OCI-LY3 (cell line): ENCODE measurements around the gene SRGAP1.

Experiments
- H2AFZ ChIP-seq: fragments of 200-600, 300-600 bp; shearing (Covaris generic); 2 replicates; pipeline ENCODE4 v1.6.0; 2014; ENCODE audit warnings: antibody characterized with exemption, low read depth, low read length
- H3K27ac ChIP-seq: fragments of 200-600, 300-600 bp; sonication (generic); 2 replicates; pipeline ENCODE4 v1.5.1; 2014; ENCODE audit warnings: mild to moderate bottlenecking, low read length, moderate library complexity, mixed read lengths
- H3K27me3 ChIP-seq: fragments of 200-600, 300-600 bp; sonication (generic); 2 replicates; pipeline ENCODE4 v1.6.1; 2014; ENCODE audit warnings: low read depth, low read length, mixed read lengths
- H3K36me3 ChIP-seq: fragments of 200-600, 300-600 bp; sonication (generic); replicated peaks from 2 replicates; pipeline ENCODE3; 2014; ENCODE audit warnings: low read depth, low read length, mixed read lengths
- H3K4me1 ChIP-seq: fragments of 300-600, 200-600 bp; sonication (generic); 2 replicates; pipeline ENCODE4 v1.6.1; 2014; ENCODE audit warnings: low read length, mixed read lengths
- H3K4me2 ChIP-seq: fragments of 200-600, 300-600 bp; sonication (generic); 2 replicates; pipeline ENCODE4 v1.6.1; 2014; ENCODE audit warnings: low read length, mixed read lengths
- H3K4me3 ChIP-seq: fragments of 300-600, 200-600 bp; sonication (generic); 2 replicates; pipeline ENCODE4 v1.5.1; 2014; ENCODE audit warnings: antibody characterized with exemption, mild to moderate bottlenecking, low read length, moderate library complexity
- H3K79me2 ChIP-seq: fragments of 300-600, 200-600 bp; shearing (Covaris generic); 2 replicates; pipeline ENCODE4 v1.6.1; 2014; ENCODE audit warnings: mild to moderate bottlenecking, low read length, mixed read lengths
- H3K9ac ChIP-seq: fragments of 300-600, 200-600 bp; shearing (Covaris generic); 2 replicates; pipeline ENCODE4 v1.6.0; 2014; ENCODE audit warnings: mild to moderate bottlenecking, low read length, moderate library complexity
- H3K9me3 ChIP-seq: fragments of 200-600, 300-600 bp; shearing (Covaris generic); 2 replicates; pipeline ENCODE4 v1.6.1; 2014; ENCODE audit warnings: low read length, mixed read lengths; ENCODE audit not compliant: insufficient read depth
- H4K20me1 ChIP-seq: fragments of 200-600, 300-600 bp; sonication (generic); 2 replicates; pipeline ENCODE4 v1.6.1; 2016; ENCODE audit warnings: low read length, mixed read lengths; ENCODE audit not compliant: insufficient read depth
- EZH2phosphoT487 ChIP-seq: fragments of 200-600 bp; shearing (Covaris generic); IDR thresholded peaks from 2 replicates; pipeline ENCODE4 v1.6.1; 2018; ENCODE audit warnings: antibody characterized with exemption, mixed run types, low read depth
- TF ChIP-seq, protein P1 (sequence below): fragments of 200-600, 300-600 bp; sonication (generic); IDR thresholded peaks from 2 replicates; pipeline ENCODE4 v1.5.1; 2014; ENCODE audit warnings: antibody characterized with exemption, low read length, low read depth

Gene SRGAP1

GRCh38 chr12:64007853-64008252 is 163.4 kb downstream of the SRGAP1 start:
- Histone ChIP-seq H3K9ac (no peak overlapping the region), H3K36me3 (peaks cover 18% of the 10 kb centered on the region), H3K4me1 (peaks cover 46% of the 10 kb centered on the region), H3K27me3 (no peaks in the 10 kb centered on the region), H3K79me2 (no peaks in the 10 kb centered on the region), H4K20me1 (no peaks in the 10 kb centered on the region), H3K27ac (peak overlapping the region; percentile 98), H3K9me3 (peaks cover 7% of the 10 kb centered on the region), H3K4me3 (no peak overlapping the region), H2AFZ (no peak overlapping the region), H3K4me2 (peak overlapping the region; percentile 69)
- TF ChIP-seq EZH2phosphoT487: no peak
- TF ChIP-seq, protein P1, sequence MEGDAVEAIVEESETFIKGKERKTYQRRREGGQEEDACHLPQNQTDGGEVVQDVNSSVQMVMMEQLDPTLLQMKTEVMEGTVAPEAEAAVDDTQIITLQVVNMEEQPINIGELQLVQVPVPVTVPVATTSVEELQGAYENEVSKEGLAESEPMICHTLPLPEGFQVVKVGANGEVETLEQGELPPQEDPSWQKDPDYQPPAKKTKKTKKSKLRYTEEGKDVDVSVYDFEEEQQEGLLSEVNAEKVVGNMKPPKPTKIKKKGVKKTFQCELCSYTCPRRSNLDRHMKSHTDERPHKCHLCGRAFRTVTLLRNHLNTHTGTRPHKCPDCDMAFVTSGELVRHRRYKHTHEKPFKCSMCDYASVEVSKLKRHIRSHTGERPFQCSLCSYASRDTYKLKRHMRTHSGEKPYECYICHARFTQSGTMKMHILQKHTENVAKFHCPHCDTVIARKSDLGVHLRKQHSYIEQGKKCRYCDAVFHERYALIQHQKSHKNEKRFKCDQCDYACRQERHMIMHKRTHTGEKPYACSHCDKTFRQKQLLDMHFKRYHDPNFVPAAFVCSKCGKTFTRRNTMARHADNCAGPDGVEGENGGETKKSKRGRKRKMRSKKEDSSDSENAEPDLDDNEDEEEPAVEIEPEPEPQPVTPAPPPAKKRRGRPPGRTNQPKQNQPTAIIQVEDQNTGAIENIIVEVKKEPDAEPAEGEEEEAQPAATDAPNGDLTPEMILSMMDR: no peak

GRCh38 chr12:64008596-64008995 is 164.1 kb downstream of the SRGAP1 start:
- peak overlapping the region; percentile 51 for H3K4me3 ChIP-seq

DNA sequence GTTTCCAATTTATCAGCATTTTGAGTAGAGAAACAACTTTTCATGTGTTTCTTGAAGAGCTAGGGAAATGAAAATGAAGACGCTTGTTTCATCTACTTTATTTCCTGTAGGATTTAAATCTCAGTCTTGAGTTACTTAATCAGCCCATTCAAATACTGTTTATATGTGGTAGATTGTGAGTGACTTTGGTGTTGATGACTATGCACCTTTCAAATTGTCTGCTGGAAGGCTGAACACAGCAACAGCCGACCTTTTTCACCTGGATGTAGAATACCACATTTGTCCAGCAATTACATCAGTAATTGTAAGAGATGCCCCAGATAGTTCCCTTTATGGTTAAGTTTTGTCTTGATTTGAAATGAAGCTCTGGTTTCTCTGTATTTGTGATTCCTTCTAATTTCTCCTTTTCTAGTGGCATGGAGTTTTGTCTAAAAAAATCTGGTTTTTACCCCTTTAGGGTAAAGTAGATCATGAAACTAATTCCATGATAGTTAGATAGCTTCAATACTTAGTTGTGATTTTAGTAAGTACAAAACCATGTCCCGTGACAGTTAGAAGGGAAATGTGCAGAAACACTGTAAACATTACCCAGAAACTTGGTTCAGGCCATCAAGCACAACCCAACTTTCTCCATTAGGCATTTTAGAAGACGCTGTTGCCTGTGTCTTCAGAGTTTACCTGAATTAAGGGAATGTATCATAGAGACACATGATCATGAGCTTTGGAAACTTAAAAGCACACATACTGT is 165.0 kb downstream of the SRGAP1 start:
- Histone ChIP-seq H2AFZ (peak overlapping the region; percentile 23; the same call in 1 of the 2 replicates), H3K4me3 (peak overlapping the region; percentile 51), H3K27me3 (no peaks in the 10 kb centered on the region), H3K27ac (peak overlapping the region; percentile 98), H3K9me3 (no peaks in the 10 kb centered on the region; the same call in 1 of the 2 replicates), H4K20me1 (no peaks in the 10 kb centered on the region), H3K4me2 (peak overlapping the region; percentile 69), H3K79me2 (no peaks in the 10 kb centered on the region), H3K9ac (peak overlapping the region; percentile 70), H3K36me3 (peaks cover 14% of the 10 kb centered on the region), H3K4me1 (peaks cover 46% of the 10 kb centered on the region)
- TF ChIP-seq EZH2phosphoT487: no peak
- TF ChIP-seq, protein P1: no peak

More at GRCh38 chr12:64008596-64008995, 164.1 kb downstream of the SRGAP1 start:
- peaks cover 18% of the 10 kb centered on the region for H3K36me3 ChIP-seq
- H3K27ac ChIP-seq: peak overlapping the region; percentile 98
- peak overlapping the region; percentile 69 for H3K4me2 ChIP-seq
- no peaks in the 10 kb centered on the region for H3K27me3 ChIP-seq
- peak overlapping the region; percentile 70 for H3K9ac ChIP-seq
- peaks cover 46% of the 10 kb centered on the region for H3K4me1 ChIP-seq
- H3K9me3 ChIP-seq: peaks cover 4% of the 10 kb centered on the region
- H4K20me1 ChIP-seq: no peaks in the 10 kb centered on the region
- no peaks in the 10 kb centered on the region for H3K79me2 ChIP-seq
- TF ChIP-seq, protein P1: no peak
- TF ChIP-seq EZH2phosphoT487: no peak
- H2AFZ ChIP-seq: no peak overlapping the region

DNA sequence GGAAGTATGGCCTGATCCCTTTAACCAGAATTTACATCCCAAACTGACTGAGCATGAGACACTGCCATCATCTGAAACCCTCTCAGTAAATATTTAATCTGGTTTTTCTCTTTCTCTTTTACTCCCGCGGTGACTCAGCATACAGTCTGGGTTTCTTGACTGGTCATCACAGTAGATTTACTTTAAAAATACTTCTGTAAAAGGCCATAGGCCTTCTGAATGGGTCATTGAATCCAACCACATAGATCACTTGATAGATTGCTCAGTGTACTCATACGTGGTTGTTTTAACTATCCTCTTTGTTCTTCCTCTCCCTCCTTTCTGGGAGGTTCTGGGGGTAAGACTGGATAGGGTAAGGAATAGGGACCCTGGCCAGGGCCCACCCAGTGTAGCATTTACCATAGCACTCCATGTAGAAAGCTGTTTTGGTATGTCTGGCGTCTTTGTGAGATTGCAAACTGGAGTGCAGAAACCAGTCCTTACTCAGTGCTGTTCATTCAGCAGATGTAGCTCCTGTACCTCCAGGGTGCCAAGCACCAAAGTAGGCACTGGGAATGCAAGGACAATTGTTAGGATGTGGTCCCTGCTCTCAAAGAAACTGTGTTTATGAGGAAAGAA is 165.7 kb downstream of the SRGAP1 start:
- H3K27ac ChIP-seq: peak overlapping the region; percentile 98
- no peaks in the 10 kb centered on the region for H3K79me2 ChIP-seq
- peak overlapping the region; percentile 51 for H3K4me3 ChIP-seq
- peak overlapping the region; percentile 69 for H3K4me2 ChIP-seq
- peak overlapping the region; percentile 55; the same call in 1 of the 2 replicates for H2AFZ ChIP-seq
- peaks cover 49% of the 10 kb centered on the region for H3K4me1 ChIP-seq
- peaks cover 10% of the 10 kb centered on the region for H3K36me3 ChIP-seq
- H4K20me1 ChIP-seq: no peaks in the 10 kb centered on the region
- peak overlapping the region; percentile 70 for H3K9ac ChIP-seq
- no peaks in the 10 kb centered on the region for H3K27me3 ChIP-seq
- TF ChIP-seq EZH2phosphoT487: no peak
- TF ChIP-seq, protein P1: no peak
- H3K9me3 ChIP-seq: no peaks in the 10 kb centered on the region; the same call in 1 of the 2 replicates
